NCI-H2029 treated with DMSO at 0.1 percent for 48 hours (cell line): ENCODE results near the gene NR4A1.

ENCODE experiments used
- DNase-seq: peaks from one replicate; lab custom pipeline; 2025; lab: John Stamatoyannopoulos, UW

NR4A1 gene

GRCh38 chr12:52079576-52080402 lies 28.5 kb downstream of the NR4A1 start, which contains the start of gene SMIM41:
TSS of gene SMIM41 (plus strand) at chr12:52079704. CDS start at chr12:52079780, 76 bp downstream.
- DNase-seq, result no peak

GRCh38 chr12:52080403-52081251 lies 29.4 kb downstream of the NR4A1 start:
- no peak for DNase-seq

GRCh38 chr12:52081263-52081733 lies 30.1 kb downstream of the NR4A1 start:
- peak; percentile 45 for DNase-seq

GRCh38 chr12:52082026-52082668 lies 30.9 kb downstream of the NR4A1 start:
- DNase-seq, result no peak

- DNase-seq, result no peak
Measured at GRCh38 chr12:52082669-52082987, 31.4 kb downstream of the NR4A1 start.

- DNase-seq, result peak; percentile 48
Measured at GRCh38 chr12:52082988-52083637, 31.9 kb downstream of the NR4A1 start.

- no peak for DNase-seq
Measured at GRCh38 chr12:52083638-52083996, 32.4 kb downstream of the NR4A1 start.

GRCh38 chr12:52084491-52085231 lies 33.4 kb downstream of the NR4A1 start:
- no peak for DNase-seq

GRCh38 chr12:52085682-52086180 lies 34.5 kb downstream of the NR4A1 start:
- no peak for DNase-seq

GRCh38 chr12:52086366-52086765 lies 35.1 kb downstream of the NR4A1 start:
- no peak for DNase-seq

GRCh38 chr12:52086944-52087835 lies 35.9 kb downstream of the NR4A1 start:
- no peak for DNase-seq

GRCh38 chr12:52087961-52088820 lies 36.9 kb downstream of the NR4A1 start:
- no peak for DNase-seq

GRCh38 chr12:52089491-52089890 lies 38.2 kb downstream of the NR4A1 start:
- DNase-seq, result no peak

GRCh38 chr12:52090291-52090690 lies 39.0 kb downstream of the NR4A1 start:
- DNase-seq, result no peak

GRCh38 chr12:52091061-52091460 lies 39.8 kb downstream of the NR4A1 start:
- DNase-seq, result no peak

- no peak for DNase-seq
Measured at GRCh38 chr12:52091869-52092268, 40.6 kb downstream of the NR4A1 start.

- no peak for DNase-seq
Measured at GRCh38 chr12:52093346-52093745, 42.1 kb downstream of the NR4A1 start.

GRCh38 chr12:52096332-52097044 lies 45.2 kb downstream of the NR4A1 start:
- no peak for DNase-seq
